Suppressor macrophage treated with lipopolysaccharide for 4 hours (primary cell): ENCODE data around the gene TNNI2.

Source experiments
- DNase-seq: peaks from one replicate; pipeline ENCODE4 v3.0.0-alpha.2; 2020

The TNNI2 gene

DNA sequence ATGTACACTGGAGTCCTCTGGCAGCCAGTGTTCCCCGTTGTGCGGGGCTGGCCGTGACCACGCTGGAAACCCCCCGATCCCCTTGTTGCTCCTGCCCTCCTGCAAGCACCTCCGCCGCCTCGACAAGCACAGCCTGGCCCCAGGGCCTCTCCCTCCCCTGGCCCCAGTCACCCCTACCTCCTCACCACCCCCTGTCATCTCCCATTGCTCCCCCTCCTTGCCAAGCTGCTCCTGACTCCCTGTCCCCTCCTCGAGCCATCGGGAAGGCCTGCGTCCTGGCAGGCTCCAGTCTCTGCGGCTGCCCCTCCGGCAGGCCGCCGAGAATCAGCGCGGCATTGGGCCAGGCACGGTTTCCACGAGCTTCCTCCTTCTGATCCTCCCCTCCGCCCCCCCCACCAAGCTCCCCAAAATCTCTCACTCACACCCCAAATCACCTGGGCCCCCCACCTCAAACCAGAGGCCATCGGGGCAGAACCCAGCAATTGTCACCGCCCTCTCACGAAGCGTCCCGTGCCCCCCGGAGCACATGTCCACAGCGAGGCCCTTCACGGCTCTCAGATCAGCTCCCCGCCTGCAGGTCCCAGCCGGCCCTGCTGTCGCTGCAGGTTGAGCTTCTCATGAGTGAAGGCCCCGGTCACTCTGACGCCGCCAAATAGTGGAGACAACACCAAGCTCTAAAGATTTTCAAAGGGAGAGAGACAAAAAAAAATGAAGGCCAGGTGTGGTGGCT, 8.4 kb downstream of the TNNI2 start:
- no peak for DNase-seq

DNA sequence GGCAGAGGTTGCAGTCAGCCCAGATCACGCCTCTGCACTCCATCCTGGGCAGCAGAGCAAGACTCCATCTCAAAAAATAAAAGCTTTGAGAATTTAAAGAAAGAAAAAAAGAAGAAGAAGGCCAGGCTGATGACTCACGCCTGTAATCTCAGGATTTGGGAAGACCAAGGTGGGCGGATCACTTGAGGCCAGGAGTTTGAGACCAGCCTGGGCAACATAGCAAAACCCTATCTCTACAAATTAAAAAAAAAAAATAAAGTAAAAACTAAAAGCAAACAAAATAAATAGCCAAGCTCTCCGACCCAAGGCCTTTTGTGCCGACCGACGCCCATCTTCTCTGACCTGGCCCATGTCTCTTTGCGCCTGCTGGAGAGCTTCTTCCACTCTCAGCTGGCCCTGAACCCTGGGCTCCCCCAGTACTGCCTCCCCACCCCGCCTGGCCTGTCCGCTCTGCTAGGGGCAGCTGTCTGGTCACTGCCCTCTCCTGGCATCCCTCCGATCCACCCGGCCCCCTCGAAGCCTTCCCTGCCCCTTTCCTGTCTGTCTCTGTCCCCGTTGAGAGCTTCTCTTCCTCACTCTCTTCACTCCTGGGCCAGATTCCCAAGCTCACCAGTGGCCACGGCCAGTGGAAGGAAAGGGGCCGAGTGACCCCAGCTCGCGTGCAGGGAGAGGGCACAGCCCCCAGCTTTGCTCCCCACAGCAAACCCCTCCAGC, 9.3 kb downstream of the TNNI2 start:
- DNase-seq, result no peak

DNA sequence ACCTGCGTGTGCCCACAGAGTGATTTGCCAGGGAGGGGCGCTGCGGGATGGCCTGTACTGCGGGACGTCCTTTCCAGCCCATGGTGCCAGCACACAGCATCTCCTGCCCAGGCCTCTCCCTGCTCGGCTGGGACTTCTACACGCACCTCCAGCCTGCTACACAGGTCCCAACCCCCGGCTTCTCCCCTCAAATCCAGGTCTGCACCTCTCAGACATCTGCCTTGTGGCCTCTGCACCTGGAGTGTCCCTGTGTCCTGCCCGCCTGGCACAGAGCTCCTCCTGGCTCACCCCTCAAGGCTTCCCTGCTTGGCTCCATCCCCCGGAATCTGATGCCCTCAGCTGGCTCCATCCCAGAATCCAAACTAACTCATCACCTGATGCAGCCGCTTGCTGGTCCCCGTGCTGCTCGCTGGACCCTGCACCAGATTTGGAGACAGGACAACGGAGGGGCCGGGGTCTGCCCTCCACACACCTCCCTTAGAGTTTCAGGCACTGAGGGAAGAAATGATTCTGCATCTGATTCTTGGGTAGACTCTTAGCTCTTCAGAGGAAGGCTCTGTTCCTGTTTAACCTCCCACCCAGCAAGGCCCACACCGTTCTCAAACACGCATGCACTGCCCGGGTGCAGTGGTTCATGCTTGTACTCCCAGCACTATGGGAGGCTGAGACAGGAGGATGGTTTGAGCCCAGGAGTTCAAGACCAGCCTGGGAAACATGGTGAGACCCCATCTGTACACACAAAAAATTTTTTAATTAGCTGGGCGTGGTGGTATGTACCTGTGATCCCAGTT, 10.1 kb downstream of the TNNI2 start:
- no peak for DNase-seq

DNA sequence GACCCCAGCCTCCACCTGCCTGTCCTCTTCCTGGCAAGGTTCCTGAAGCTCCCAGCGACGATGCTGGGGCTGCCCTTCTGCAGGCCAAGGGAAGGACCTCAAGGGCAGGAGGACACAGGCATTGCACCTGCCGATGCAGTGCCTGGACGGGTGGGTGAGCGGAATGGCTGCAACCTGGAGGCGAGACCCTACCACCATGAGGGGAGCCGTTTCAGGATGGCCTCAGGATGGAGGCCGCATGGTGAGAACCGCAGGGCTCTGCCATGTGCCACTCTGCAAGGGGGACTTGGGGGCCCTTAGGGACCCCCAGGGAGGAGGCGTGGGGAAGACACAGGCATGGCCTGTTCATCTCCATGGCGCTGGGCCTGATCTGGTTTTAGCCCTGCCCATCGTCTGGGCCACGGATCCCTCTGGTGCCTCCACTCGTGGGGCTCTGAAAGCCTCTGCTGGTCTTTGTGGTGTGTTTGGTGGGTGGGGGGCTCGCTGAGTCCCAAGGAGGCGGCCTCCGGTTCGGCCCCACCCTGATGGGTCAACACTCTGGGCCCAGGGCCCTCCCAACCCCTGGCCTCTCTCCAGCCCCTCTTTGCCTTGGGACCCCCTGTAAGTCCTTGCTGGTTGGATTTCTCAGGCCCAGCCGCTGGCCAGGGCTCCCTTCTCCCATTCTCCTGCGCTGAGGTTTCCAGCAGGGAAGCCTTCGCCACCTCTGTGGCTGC, 12.8 kb downstream of the TNNI2 start:
- no peak for DNase-seq

DNA sequence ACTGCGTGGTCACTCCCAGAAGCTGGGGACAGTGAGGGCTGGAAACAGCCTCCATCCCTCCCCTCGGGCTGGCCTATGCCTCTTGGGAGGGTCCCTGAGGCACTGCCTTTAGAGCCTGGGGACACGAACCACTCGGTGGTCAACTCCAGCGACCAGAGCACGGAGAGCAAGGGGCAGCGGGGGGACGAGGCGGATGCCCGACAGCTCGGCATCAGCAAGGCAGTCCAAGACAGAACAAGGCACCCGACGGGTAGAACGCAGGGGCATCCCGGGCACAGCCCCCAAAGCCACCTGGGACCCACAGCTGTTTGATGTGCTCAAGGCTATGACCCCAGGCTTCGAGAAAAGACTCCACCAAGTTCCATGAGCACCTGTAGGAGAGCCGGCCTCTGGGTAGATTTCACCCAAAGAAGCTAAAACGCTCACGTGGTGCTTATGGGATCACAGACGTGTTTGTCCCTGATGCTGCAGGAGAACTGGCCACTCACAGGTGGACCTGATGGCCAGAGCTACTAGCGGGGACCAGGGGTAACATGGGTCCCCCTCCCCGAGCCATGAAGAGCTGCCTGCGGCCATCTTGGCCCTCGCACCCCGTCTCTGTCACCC, 13.6 kb downstream of the TNNI2 start:
- DNase-seq, result no peak

DNA sequence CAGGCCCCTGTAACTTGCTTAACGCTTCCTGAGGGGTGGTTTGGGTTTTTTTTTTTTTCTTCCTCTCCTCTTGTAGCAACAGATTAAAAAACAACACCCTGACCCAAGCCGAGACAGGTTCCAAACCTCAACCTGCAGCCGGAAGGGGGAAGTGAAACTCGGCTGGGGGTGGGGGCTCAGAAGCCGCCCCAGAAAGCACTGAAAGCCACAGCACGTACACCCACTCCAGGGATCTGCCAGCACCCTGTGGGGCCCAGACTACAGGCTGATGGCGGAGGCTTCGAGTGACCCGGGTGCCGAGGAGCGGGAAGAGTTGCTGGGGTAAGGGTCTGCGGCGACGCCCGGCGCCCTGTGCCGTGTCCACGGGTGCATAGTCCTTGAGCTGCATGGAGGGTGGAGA, 14.1 kb downstream of the TNNI2 start, which contains the start of gene LSP1:
Gene LSP1 (plus strand): TSS at position 208 of the 400 bp plus-strand sequence. CDS start 61 bp downstream, at position 269.
- peak; percentile 54 for DNase-seq

DNA sequence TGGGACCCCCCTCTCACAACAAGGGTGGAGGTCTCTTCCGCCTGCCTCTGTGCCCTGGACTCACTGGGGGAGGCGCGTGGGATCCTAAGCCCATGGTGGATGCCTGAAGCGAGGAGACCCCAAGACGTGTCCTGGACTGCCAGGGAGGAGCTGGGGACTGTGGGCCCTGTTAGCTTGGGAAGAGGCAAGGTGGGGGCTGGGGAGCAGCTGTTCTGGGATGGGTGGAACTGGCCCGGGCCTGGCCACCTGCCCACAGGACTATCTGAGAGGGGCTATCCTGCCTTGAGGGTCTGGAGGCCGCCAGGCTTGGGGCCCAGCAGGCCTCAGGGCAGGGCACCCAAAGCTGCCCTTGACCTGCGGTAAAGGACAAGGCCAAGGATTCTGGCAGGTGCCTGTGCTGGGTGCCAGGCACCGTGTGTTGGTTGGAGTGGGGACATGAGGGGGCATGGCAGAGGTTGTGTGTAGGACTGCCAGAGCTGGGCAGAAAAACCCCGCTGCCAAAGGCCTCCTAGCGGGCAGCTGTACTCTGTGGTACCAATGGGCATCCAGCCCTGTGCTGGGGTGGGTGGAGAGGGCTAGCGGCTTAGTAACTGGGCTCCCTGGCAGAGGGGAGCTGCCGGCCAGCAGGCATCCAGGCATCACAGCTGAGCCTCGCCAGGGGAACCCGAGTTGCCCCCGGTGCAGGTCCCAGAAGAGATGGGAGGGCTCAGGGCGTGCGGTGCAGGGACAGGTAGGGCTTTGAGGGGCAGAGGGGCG, 14.8 kb downstream of the TNNI2 start:
- DNase-seq, result no peak

DNA sequence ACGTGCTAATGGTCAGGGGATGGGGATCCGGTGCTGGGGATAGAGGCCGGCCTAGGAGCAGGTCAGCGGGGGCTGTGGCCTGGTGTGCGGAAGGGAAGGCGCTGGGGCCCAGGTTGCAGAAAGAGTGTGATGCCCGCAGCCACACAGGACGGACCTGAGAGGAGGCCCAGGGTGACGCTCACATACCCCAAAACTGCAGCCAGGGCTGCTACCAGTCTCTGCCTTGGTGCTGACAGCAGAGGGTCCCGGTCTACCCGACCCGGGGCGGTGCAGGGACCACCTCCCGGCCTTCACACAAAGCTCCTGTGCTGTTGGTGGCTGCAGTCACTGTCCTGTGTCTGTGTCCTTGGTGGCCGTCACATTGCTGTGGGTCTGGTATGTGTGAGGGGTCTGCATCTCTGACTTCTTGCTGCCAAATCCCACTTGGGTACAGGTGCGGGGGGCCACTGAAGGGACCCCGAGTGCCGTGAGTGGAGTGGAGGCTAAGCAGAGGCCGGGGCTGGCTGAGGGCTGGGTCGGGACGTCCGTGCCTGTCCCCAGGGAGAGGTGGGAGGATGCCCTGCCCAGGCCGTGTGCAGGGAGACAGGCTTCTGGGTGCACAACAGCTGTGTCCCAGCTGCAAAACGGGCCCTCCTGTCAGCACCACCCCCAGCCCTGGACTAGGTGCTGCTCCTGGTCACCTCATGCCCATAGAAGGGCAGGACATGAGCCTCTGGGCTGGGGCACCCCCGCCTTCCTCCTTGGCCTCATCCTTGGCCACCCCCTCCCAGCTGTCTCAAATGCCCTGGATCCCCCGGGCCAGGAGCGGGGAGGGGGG, 15.6 kb downstream of the TNNI2 start:
- no peak for DNase-seq

DNA sequence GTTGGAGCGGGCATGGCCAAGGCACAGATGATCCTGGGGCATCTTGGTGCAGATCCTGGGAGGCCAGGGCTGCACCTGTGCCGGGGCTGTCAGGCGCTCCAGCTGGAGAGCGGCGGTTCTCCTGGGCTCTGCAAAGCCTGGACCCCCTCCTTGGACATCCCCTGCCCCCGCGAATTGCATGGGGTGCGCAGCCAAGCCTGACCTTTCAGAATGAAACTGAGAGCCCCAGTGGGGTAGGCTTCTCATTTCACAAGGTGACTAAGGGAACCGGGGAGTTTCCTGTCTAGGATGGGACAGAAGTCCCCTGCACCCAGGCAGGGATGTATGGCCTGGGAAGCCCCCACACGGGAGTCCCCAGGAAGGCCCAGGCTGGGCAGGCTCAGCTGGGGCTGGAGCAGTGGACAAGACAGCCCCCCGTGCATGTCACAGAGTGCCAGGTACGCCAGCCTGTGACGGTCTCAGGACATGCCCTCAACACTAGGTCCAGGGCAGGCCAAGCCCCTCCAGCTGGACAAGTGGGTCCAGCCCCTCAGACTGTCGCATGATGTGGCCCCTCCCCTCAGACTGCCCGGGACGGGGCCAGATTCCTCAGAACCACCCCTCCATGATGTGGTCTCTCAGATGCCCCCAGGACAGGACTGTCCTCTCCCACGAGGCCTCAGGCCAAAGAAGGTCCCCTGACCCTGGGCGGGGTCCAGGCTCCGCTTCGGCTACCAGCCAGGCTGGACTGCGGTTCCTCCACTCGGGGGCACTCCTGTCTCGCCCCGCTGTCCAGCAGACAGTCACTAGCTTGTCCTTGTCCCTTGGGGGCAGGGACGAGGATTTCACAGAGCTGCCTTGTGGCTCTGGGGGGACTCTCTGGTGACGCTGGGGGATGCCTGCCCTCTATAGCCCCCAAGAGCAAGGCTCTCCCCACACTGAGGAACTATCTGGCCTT, 16.4 kb downstream of the TNNI2 start:
- DNase-seq, result peak; percentile 82

DNA sequence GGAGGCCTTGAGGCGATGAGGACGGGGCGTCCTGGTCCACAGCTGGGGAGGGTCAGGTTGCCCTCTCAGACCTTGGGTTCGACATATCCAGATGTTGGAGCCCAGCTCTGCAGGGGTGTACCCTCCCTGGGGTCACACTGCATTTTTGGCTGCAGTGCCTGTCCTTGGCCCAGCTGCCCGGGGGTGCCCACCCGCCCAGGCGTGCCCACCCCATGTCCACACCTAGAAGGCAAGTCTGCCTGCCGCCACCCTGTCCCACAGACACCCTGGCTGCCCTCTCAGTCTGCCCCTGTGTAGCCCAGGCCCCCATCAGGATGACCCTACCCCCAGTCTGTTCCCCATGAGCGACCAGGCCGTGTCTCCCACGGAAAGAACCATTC, 17.1 kb downstream of the TNNI2 start:
- no peak for DNase-seq

DNA sequence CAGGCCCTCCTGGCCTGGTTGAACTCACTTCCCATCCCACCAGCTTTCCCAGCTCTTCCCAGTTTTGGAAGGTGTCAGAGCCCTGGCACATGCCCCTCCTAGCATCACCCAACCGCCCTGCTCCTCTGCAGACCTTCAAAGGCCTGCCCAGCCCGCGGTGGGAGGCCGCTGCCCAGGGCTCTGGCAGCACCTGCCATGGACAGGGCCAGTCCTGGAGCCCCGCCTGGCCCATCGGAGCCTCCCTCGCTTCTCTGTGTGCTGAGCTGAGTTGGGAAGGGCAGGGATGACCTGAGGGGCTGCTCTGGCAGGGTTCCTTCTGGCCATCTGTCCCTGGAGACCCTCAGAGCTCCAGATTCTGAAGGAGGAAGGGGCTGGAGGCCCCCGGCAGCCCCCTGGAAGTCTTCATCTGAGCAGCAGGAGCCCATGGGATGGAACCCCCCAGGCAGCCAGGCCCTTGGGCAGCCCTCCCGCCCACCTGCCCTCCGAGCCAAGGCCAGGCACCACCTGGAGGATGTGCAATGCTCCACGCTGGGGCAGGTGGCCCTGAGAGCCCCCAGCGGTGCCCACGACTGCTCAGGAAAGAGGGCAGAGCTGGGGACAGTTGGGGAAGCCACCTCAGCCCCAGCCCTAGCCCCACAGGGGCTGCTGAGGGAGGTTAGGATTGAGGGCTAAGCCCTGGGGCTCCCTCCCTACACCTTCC, 17.7 kb downstream of the TNNI2 start:
- DNase-seq, result no peak

DNA sequence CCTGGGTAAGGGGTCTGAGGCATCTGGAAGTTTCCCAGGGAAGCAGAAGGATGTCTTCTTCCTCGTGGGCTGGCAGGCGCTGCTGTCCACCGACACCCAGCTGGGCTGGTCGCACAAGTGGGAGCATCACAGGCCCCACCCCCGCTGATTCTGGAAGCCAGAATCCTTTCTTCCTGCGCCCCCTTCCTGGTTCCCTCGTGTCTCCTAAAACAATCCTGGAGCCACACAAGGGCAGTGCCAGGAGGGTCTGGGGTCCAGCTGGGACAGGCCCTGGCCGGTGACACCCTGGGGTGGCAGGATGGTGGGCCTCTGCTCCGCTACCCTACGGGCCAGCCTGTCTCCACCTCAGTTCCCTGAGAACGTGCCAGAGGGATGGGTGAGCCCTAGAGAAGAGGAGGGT, 18.3 kb downstream of the TNNI2 start:
- no peak for DNase-seq

DNA sequence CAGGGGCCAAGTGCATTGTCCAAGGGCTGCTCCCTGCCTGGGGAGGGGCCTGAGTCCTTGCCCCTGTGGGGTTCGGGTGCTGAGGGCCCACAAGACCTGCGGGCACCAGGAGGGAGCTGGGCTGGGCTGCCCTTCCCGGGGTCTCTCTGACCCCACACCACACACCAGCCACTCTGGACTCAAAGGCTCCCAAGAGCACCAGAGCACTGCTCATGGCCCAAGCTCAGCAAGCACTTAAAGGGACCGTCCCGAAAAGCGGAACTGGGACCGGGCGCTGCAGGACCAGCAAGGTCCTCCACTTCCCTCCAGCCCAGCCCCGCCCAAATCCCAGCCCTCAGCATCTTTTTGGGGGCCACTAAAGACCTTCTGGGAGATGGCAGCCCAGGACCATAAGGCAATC, 19.4 kb downstream of the TNNI2 start:
- peak; percentile 70 for DNase-seq

DNA sequence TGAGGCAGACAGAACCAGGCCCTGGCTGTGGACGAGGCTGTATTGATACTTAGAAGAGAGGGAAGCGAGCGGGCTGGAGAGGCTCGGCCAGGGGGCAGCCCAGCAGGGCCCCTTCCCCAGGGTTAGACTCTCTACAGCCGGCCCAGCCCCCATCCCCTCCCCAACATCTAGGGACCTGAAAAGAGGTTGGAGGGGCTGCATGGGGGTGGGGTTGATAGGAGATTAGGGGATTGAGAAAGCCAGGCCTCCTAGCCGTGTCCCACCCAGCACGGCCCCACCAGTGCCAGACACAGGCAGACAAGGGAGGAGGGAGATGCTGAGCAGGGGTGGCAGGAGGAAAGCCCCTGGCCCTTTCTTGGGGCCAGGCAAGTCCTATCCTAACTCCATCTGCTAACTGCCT, 19.8 kb downstream of the TNNI2 start:
- DNase-seq, result no peak

DNA sequence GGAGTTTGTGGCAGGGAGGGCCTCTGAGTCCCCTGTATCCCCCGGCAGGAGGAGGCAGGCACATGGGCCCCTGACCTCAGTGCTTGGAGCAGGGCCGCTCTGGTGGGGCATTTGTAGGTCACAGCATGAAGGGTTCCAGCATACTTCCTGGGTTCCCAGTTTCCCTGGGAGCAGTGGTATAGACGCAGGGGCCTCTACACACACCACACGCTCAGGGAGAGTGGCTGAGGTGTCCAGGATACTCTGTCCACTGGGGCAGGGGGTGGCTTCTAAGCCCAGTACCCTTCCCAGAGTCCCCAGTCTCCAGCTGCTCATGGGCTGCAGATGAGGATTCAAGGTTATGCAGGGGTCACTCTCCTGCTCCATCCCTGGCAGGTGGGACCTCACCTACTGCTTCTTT, 20.2 kb downstream of the TNNI2 start:
- no peak for DNase-seq

DNA sequence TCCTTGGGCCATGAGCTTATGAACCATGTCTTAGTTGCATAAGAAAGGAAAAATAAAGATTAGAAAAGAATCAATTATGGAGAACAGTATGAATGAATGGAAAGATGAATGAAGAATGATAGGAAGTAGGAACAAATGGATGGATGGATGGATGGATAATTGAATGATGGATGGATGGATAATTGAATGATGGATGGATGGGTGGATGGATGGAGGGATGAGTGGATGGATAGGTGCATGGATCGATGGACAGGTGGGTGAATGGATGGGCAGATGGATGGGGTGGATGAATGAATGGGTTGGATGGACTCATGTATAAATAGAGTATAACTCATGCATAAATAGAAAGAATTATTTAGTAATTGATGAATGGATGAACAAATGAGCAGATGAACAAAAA, 21.3 kb downstream of the TNNI2 start:
- DNase-seq, result no peak

DNA sequence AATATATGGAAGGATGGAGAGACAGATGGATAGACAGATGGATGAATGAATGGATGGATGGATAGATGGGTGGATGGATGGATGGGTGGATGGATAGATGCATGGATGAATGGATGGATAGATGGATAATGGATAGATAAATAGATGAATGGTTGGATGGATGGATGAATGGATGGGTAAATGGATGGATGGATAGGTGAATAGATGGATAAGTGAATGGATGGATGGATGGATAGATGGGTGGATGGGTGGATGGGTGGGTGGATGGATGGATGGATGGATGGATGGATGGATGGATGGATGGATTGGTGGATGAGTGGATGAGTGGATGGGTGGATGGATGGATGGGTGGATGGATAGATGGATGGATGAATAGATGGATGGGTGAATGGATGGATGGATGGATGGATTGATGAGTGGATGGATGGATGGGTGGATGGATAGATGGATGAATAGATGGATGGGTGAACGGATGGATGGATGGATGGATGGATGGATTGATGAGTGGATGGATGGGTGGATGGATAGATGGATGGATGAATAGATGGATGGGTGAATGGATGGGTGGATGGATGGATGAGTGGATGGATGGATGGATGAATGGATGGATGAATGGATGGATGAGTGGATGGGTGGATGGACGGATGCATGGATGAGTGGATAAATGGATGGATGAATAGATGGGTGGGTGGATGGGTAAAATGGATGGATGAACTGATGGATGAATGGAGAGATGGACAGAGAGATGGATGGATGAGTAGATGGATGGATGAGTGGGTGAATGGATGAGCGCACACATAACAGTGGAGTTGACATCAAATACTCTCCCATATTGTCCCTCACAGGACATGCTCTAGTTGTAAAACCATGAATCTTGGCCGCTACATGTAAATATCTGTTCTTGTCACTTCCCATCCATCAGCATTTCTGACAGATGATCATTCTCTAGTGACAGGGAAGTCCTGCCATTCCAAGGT, 22.9 kb downstream of the TNNI2 start:
- DNase-seq, result no peak
